SK-N-SH treated with all-trans-retinoic acid at 6 μM for 48 hours (cell line): ENCODE data around the gene COL4A2.

Experiments
- ATAC-seq: fragments of 200-7000 bp; cut with Tn5 transposase; 3 replicates; pipeline ENCODE4 v1.9.1; 2020; ENCODE audit warnings: mild to moderate bottlenecking, moderate library complexity
- BACH2 ChIP-seq: fragments of 250-450 bp; sonication (Bioruptor Pico); IDR thresholded peaks from 2 replicates; pipeline ENCODE4 v1.9.0; 2021; ENCODE audit warnings: mild to moderate bottlenecking, borderline replicate concordance
- CSDC2 ChIP-seq: fragments of 250-450 bp; sonication (Bioruptor Pico); IDR thresholded peaks from 2 replicates; pipeline ENCODE4 v1.5.0; 2020; ENCODE audit warnings: mild to moderate bottlenecking, moderate library complexity
- ESRRG ChIP-seq: fragments of 250-450 bp; sonication (Bioruptor Pico); IDR thresholded peaks from 2 replicates; pipeline ENCODE4 v1.6.1; 2021; ENCODE audit warnings: mild to moderate bottlenecking
- GLIS3 ChIP-seq: fragments of 250-450 bp; sonication (Bioruptor Pico); IDR thresholded peaks from 2 replicates; pipeline ENCODE4 v1.5.0; 2020; ENCODE audit warnings: mild to moderate bottlenecking, moderate library complexity
- ISL1 ChIP-seq: fragments of 250-450 bp; sonication (Bioruptor Pico); IDR thresholded peaks from 2 replicates; pipeline ENCODE4 v2.1.2; 2022; ENCODE audit warnings: mild to moderate bottlenecking, moderate library complexity
- OSR1 ChIP-seq: fragments of 250-450 bp; sonication (Bioruptor Pico); IDR thresholded peaks from 2 replicates; pipeline ENCODE4 v1.8.0; 2022; ENCODE audit warnings: moderate library complexity, mild to moderate bottlenecking, inconsistent platforms
- PPARA ChIP-seq: fragments of 250-450 bp; sonication (Bioruptor Pico); IDR thresholded peaks from 2 replicates; pipeline ENCODE4 v1.5.0; 2020; ENCODE audit warnings: mild to moderate bottlenecking, borderline replicate concordance
- RARB ChIP-seq: fragments of 250-450 bp; sonication (Bioruptor Pico); IDR thresholded peaks from 2 replicates; pipeline ENCODE4 v1.8.0; 2021; ENCODE audit warnings: mild to moderate bottlenecking, moderate library complexity
- SNAI2 ChIP-seq: fragments of 250-450 bp; sonication (Bioruptor Pico); IDR thresholded peaks from 2 replicates; pipeline ENCODE4 v1.5.0; 2020; ENCODE audit warnings: mild to moderate bottlenecking, moderate library complexity
- TCF4 ChIP-seq: fragments of 250-450 bp; sonication (Bioruptor Pico); IDR thresholded peaks from 2 replicates; pipeline ENCODE4 v1.8.0; 2021; ENCODE audit warnings: mild to moderate bottlenecking, moderate library complexity, borderline replicate concordance
- TOX ChIP-seq: fragments of 250-450 bp; sonication (Bioruptor Pico); IDR thresholded peaks from 2 replicates; pipeline ENCODE4 v1.8.0; 2021; ENCODE audit warnings: mild to moderate bottlenecking, moderate library complexity, borderline replicate concordance
- TSHZ2 ChIP-seq: fragments of 250-450 bp; sonication (Bioruptor Pico); IDR thresholded peaks from 2 replicates; pipeline ENCODE4 v1.5.0; 2020; ENCODE audit warnings: mild to moderate bottlenecking, moderate library complexity
- ZC3H10 ChIP-seq: fragments of 250-450 bp; sonication (Bioruptor Pico); IDR thresholded peaks from 2 replicates; pipeline ENCODE4 v1.5.1; 2021; ENCODE audit warnings: mild to moderate bottlenecking, moderate library complexity
- ZFP3 ChIP-seq: fragments of 250-450 bp; sonication (Bioruptor Pico); IDR thresholded peaks from 2 replicates; pipeline ENCODE4 v1.5.0; 2020; ENCODE audit warnings: mild to moderate bottlenecking, moderate library complexity
- ZNF565 ChIP-seq: fragments of 450-650 bp; formaldehyde crosslinking; conservative IDR thresholded peaks from 2 replicates; pipeline ENCODE4 v1.5.0; 2020; ENCODE audit warnings: low read depth, mild to moderate bottlenecking, moderate library complexity
- ZNF70 ChIP-seq: fragments of 450-650 bp; formaldehyde crosslinking; IDR thresholded peaks from 2 replicates; pipeline ENCODE4 v1.5.0; 2020; ENCODE audit warnings: mild to moderate bottlenecking, moderate library complexity
- ZNF8 ChIP-seq: fragments of 450-650 bp; formaldehyde crosslinking; IDR thresholded peaks from 2 replicates; pipeline ENCODE4 v1.5.0; 2020; ENCODE audit warnings: mild to moderate bottlenecking, moderate library complexity
- TF ChIP-seq, protein P1 (sequence below): fragments of 250-450 bp; sonication (Bioruptor Pico); IDR thresholded peaks from 2 replicates; pipeline ENCODE4 v1.5.1; 2021; ENCODE audit warnings: mild to moderate bottlenecking, moderate library complexity
- TF ChIP-seq, protein P2 (sequence below): fragments of 250-450 bp; sonication (Bioruptor Pico); IDR thresholded peaks from 2 replicates; pipeline ENCODE4 v1.8.0; 2021; ENCODE audit warnings: low read depth, mild to moderate bottlenecking, moderate library complexity, borderline replicate concordance
- TF ChIP-seq, protein P3 (sequence below): fragments of 250-450 bp; sonication (Bioruptor Pico); IDR thresholded peaks from 2 replicates; pipeline ENCODE4 v1.5.1; 2020; ENCODE audit warnings: low read depth, mild to moderate bottlenecking, moderate library complexity

The COL4A2 gene

DNA sequence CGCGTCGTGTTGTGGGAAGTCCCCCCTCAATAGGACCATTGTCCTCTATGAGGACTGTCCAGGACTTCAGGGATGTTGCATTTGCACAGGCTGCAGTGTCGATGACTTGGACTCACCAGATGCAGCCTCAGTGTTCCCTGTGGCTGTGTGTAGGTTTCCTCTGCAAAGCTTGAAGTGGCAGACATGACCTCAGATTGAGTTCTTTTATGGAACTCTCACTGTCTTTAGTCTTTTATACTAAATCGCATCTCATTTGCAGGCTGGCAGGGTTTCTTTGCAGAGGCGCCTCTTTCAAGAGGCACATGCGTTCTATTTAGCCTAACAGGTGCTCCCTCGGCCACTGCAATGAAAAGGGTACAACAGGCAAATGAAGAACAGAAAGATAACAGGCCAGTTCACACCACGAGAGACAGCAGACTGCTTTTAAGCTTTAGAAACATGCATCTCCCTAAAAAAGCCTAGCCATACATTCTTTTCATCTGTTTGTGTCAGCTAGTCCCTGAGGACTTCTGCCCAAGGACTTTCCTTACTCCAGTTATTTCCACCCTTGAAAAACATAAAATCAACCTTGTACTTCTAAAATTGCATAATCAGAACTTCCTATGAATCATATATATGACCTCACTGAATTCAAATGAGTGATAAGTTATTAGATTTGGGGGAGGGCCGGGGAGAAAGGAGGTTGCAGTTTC lies 136.0 kb downstream of the COL4A2 start (continued):
- TF ChIP-seq, protein P1, sequence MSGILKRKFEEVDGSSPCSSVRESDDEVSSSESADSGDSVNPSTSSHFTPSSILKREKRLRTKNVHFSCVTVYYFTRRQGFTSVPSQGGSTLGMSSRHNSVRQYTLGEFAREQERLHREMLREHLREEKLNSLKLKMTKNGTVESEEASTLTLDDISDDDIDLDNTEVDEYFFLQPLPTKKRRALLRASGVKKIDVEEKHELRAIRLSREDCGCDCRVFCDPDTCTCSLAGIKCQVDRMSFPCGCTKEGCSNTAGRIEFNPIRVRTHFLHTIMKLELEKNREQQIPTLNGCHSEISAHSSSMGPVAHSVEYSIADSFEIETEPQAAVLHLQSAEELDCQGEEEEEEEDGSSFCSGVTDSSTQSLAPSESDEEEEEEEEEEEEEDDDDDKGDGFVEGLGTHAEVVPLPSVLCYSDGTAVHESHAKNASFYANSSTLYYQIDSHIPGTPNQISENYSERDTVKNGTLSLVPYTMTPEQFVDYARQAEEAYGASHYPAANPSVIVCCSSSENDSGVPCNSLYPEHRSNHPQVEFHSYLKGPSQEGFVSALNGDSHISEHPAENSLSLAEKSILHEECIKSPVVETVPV = no peak
- TF ChIP-seq GLIS3 (CRISPR knock-in tag) = no peak
- TF ChIP-seq, protein P2, sequence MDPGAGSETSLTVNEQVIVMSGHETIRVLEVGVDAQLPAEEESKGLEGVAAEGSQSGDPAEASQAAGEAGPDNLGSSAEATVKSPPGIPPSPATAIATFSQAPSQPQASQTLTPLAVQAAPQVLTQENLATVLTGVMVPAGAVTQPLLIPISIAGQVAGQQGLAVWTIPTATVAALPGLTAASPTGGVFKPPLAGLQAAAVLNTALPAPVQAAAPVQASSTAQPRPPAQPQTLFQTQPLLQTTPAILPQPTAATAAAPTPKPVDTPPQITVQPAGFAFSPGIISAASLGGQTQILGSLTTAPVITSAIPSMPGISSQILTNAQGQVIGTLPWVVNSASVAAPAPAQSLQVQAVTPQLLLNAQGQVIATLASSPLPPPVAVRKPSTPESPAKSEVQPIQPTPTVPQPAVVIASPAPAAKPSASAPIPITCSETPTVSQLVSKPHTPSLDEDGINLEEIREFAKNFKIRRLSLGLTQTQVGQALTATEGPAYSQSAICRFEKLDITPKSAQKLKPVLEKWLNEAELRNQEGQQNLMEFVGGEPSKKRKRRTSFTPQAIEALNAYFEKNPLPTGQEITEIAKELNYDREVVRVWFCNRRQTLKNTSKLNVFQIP (CRISPR knock-in tag) = no peak

DNA sequence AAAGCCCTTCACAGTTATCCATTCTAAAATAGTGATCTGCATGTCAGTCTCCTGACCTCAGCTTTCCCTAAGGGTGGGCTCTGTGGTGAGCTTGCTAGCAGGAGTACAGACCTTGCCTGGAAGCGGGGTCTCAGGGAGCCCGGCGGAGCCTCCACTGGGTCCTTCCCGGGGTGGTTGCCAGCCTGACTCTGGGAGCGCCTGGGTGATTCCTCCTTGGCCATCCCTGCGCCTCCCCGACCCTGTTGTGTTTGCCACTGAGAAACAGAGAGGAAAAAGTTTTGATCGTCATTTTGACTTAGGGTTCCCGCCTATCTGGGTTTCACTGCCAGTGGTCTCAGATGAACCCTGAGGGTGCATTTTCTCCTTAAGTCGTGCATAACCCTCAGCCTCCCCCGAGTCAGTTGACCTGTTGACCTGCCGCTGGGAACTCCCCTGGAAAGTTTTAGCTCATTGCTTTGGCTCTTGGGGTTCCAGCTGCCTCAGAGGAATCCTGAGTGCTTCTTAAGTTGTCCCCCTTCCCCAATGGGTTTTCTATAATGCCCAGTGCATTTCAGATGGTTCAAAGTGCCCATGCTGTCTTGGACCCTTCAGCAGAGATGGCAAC lies 136.6 kb downstream of the COL4A2 start:
- no peak; the same call in 2 of the 3 replicates for ATAC-seq
- TF ChIP-seq ESRRG (CRISPR knock-in tag) (no peak), ISL1 (CRISPR knock-in tag) (no peak)

GRCh38 chr13:110444226-110444653 lies 137.2 kb downstream of the COL4A2 start:
- ATAC-seq = no peak
- TF ChIP-seq ISL1 (CRISPR knock-in tag) (no peak), ZNF8 (CRISPR knock-in tag) (no peak), RARB (CRISPR knock-in tag) (no peak), ZNF70 (no peak), OSR1 (CRISPR knock-in tag) (no peak), BACH2 (no peak), TSHZ2 (CRISPR knock-in tag) (no peak), TOX (CRISPR knock-in tag) (no peak), SNAI2 (CRISPR knock-in tag) (no peak), CSDC2 (no peak), ZNF565 (CRISPR knock-in tag) (no peak), PPARA (CRISPR knock-in tag) (no peak), ZC3H10 (CRISPR knock-in tag) (no peak), TCF4 (no peak), GLIS3 (CRISPR knock-in tag) (no peak), ZFP3 (CRISPR knock-in tag) (no peak)
- TF ChIP-seq, protein P2 (CRISPR knock-in tag) = no peak
- TF ChIP-seq, protein P3, sequence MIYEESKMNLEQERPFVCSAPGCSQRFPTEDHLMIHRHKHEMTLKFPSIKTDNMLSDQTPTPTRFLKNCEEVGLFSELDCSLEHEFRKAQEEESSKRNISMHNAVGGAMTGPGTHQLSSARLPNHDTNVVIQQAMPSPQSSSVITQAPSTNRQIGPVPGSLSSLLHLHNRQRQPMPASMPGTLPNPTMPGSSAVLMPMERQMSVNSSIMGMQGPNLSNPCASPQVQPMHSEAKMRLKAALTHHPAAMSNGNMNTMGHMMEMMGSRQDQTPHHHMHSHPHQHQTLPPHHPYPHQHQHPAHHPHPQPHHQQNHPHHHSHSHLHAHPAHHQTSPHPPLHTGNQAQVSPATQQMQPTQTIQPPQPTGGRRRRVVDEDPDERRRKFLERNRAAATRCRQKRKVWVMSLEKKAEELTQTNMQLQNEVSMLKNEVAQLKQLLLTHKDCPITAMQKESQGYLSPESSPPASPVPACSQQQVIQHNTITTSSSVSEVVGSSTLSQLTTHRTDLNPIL (CRISPR knock-in tag) = no peak
- TF ChIP-seq, protein P1 = no peak
- TF ChIP-seq, all 23 proteins: peak for 0
